Measurements from ENCODE around the gene CNOT8. TPM values are rescaled to one million over a fixed set of nuclear protein-coding genes. Genes with fewer than 3 reads are reported as not detected.

The CNOT8 gene
- total RNA-seq, 1 experiment from 2014 or later, result 45.9 TPM

DNA sequence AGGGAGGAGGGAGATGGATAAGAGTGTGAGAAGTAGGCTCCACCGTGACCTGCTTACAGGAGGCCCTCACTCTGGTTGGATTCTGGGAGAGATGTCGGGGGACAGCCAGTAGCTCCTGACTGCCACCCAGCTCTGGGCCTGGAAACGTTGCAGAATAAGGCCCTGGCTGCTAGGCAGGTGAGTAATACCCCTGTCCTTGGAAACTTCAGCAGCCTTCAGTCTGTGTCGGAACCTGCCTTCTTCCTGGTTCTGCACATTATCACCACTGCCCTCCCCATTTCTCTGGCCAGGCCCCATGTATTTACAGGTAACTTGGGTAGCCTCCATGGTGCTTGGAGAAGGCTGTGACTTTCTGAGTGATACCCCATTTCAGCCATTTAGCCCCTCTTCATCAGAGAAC lies 34.8 kb upstream of the CNOT8 start:
- TF ChIP-seq POLR2AphosphoS5 (IDR thresholded peaks at IDR 0.05; ENCODE audit: low read depth, low read length), result no peak
- no peak for TF ChIP-seq CTCF (IDR thresholded peaks at IDR 0.05)
- no peak for TF ChIP-seq REST (IDR thresholded peaks at IDR 0.05; ENCODE audit: insufficient read depth in 1 of 2, low read depth in 2 of 2, low read length in 1 of 2)
- no peak for TF ChIP-seq SIN3A (IDR thresholded peaks at IDR 0.05; ENCODE audit: borderline replicate concordance, insufficient read depth, low read depth, low read length)
- TF ChIP-seq TCF7L2 (IDR thresholded peaks at IDR 0.05; ENCODE audit: low read depth, low read length), result no peak
- intact Hi-C loops (cut with micrococcal nuclease; ENCODE audit: unreplicated experiment), result no loop called here
- Histone ChIP-seq H3K27me3 (ENCODE audit: control insufficient read depth, insufficient read depth, low read length) (no peaks in the 10 kb centered on the region), H3K4me3 (ENCODE audit: low read depth in 2 of 2, low read length in 2 of 2) (no peak overlapping the region), H3K4me1 (ENCODE audit: control insufficient read depth, insufficient read depth, low read length) (no peaks in the 10 kb centered on the region), H3K27ac (ENCODE audit: low read length) (no peak overlapping the region), H3K9me3 (ENCODE audit: control insufficient read depth, insufficient read depth, low read depth, low read length) (no peaks in the 10 kb centered on the region), H3K36me3 (ENCODE audit: control insufficient read depth, insufficient read depth, low read length) (peaks cover 4% of the 10 kb centered on the region; the same call in 1 of the 2 replicates)
- no peak; the same call in 1 of the 2 replicates for ATAC-seq
- no peak for DNase-seq (ENCODE audit: low read depth, low spot score)
- CTCF ChIA-PET, result no interaction called here
- no TSS peak for BruUV-seq (replicated peaks)
- in situ Hi-C loops (cut with HindIII; ENCODE audit: low pct_unique_long_range_greater_than_20kb, low sequenced_read_pairs), result no loop called here
- POLR2A ChIA-PET, result interaction anchor here (0.5 kb wide), 1 partner anchor 173 kb away, joined by 8 read pairs; no protein-coding TSS in a partner anchor

- intact Hi-C loops (cut with micrococcal nuclease; ENCODE audit: unreplicated experiment), result no loop called here
- no peaks in the 10 kb centered on the region for H3K4me1 ChIP-seq (ENCODE audit: control insufficient read depth, insufficient read depth, low read length)
- ATAC-seq (no peak), DNase-seq (ENCODE audit: low read depth, low spot score) (no peak)
- no peaks in the 10 kb centered on the region for H3K9me3 ChIP-seq (ENCODE audit: control insufficient read depth, insufficient read depth, low read depth, low read length)
- in situ Hi-C loops (cut with HindIII; ENCODE audit: low pct_unique_long_range_greater_than_20kb, low sequenced_read_pairs), result no loop called here
- no peaks in the 10 kb centered on the region for H3K27me3 ChIP-seq (ENCODE audit: control insufficient read depth, insufficient read depth, low read length)
- no peak for TF ChIP-seq SIN3A (IDR thresholded peaks at IDR 0.05; ENCODE audit: borderline replicate concordance, insufficient read depth, low read depth, low read length)
- ChIA-PET CTCF (no interaction called here), POLR2A (interaction anchor here (0.5 kb wide), 1 partner anchor 174 kb away, joined by 8 read pairs; no protein-coding TSS in a partner anchor)
- H3K27ac ChIP-seq (ENCODE audit: low read length), result no peak overlapping the region
- H3K4me3 ChIP-seq (ENCODE audit: low read depth in 2 of 2, low read length in 2 of 2), result no peak overlapping the region
- peaks cover 4% of the 10 kb centered on the region; the same call in 1 of the 2 replicates for H3K36me3 ChIP-seq (ENCODE audit: control insufficient read depth, insufficient read depth, low read length)
- no TSS peak for BruUV-seq (replicated peaks)
These were observed 34.4 kb upstream of the CNOT8 start for GRCh38 chr5:154824070-154824469.

- BruUV-seq (replicated peaks), result no TSS peak
- intact Hi-C loops (cut with micrococcal nuclease; ENCODE audit: unreplicated experiment), result no loop called here
- ATAC-seq, result no peak
- CTCF ChIA-PET, result interaction anchor here (0.6 kb wide), 1 partner anchor 15 kb away, joined by 3 read pairs; no protein-coding TSS in a partner anchor
- H3K27me3 ChIP-seq (ENCODE audit: control insufficient read depth, insufficient read depth, low read length), result no peaks in the 10 kb centered on the region
- no peak for TF ChIP-seq CTCF (IDR thresholded peaks at IDR 0.05)
- POLR2A ChIA-PET, result no interaction called here
- H3K36me3 ChIP-seq (ENCODE audit: control insufficient read depth, insufficient read depth, low read length), result peaks cover 3% of the 10 kb centered on the region
- no peak for DNase-seq (ENCODE audit: low read depth, low spot score)
- H3K4me3 ChIP-seq (ENCODE audit: low read depth in 2 of 2, low read length in 2 of 2), result no peak overlapping the region
- no peaks in the 10 kb centered on the region for H3K4me1 ChIP-seq (ENCODE audit: control insufficient read depth, insufficient read depth, low read length)
- no peaks in the 10 kb centered on the region for H3K9me3 ChIP-seq (ENCODE audit: control insufficient read depth, insufficient read depth, low read depth, low read length)
- H3K27ac ChIP-seq (ENCODE audit: low read length), result no peak overlapping the region
- in situ Hi-C loops (cut with HindIII; ENCODE audit: low pct_unique_long_range_greater_than_20kb, low sequenced_read_pairs), result no loop called here
These were observed 29.2 kb upstream of the CNOT8 start for GRCh38 chr5:154829181-154829588.

Data from Panc1 (cell line).